Suprapubic skin (tissue), 2 donors: ENCODE measurements around the gene CIAO1.

Source experiments
- EP300 ChIP-seq: sonication (generic); formaldehyde crosslinking; IDR thresholded peaks from one replicate; pipeline ENCODE4 v1.6.1; 2017; ENCODE audit warnings: antibody characterized with exemption
- POLR2A ChIP-seq, 2 donors: fragments of 450-650 bp; IDR thresholded peaks; one replicate each; pipeline ENCODE4 v1.6.1; 2017; ENCODE audit warnings: antibody characterized with exemption in 2 of 2, mild to moderate bottlenecking in 2 of 2, moderate library complexity in 2 of 2

DNA sequence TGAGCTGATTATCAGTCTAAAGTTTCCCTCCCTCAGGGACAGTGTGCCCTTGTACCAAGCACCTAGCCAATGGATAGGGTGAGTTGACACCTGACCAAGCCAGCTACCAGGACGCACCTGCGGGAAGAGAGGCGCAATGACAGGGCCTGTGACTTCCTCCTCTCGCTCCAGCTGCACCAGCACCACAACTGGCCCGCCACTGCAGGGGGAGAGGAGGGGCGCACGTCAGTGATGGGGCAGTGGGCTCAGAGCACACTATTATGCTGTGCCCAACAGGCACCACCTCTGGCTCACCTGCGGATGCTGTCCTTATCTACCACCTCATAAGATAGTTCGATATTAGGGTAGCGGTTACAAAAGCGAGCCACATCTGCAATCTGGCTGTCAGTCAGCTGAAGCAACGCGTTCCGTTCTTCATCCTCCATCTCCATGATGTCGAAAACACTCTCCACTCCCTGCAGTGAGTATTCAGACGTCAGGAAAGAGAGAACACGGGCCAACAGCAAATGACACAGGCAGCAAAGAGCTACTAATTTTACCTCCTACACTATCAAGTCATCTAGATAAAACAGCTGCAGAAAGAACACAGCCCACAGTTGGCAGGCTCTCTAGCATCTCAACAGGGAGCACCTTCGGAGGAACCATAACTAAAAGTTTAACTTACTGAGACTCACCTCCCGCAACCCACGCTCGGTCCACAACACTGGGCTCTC, 10.9 kb downstream of the CIAO1 start:
- no peak for TF ChIP-seq POLR2A (IDR thresholded peaks at IDR 0.05)
- TF ChIP-seq EP300, result no peak
